Ishikawa (cell line): ENCODE results near the gene WDR82.
A peak's percentile ranks its signal among the peaks of the same experiment; 100 is the strongest.

Experiments used
- CEBPB ChIP-seq: IDR thresholded peaks from 2 replicates; pipeline ENCODE4 v1.6.1; 2012
- CREB1 ChIP-seq: IDR thresholded peaks from 2 replicates; pipeline ENCODE4 v1.6.1; 2012; ENCODE audit warnings: low read depth
- EGR1 ChIP-seq: IDR thresholded peaks from 2 replicates; pipeline ENCODE4 v1.6.1; 2012
- EP300 ChIP-seq: IDR thresholded peaks from 2 replicates; pipeline ENCODE4 v1.6.1; 2012; ENCODE audit warnings: borderline replicate concordance
- FOXM1 ChIP-seq: IDR thresholded peaks from 2 replicates; pipeline ENCODE4 v1.6.1; 2012; ENCODE audit warnings: low read depth, borderline replicate concordance
- NFIC ChIP-seq: IDR thresholded peaks from 2 replicates; pipeline ENCODE4 v1.6.1; 2012
- RAD21 ChIP-seq: IDR thresholded peaks from 2 replicates; pipeline ENCODE4 v1.6.1; 2012; ENCODE audit warnings: low read depth
- TAF1 ChIP-seq: IDR thresholded peaks from 2 replicates; pipeline ENCODE4 v1.6.1; 2012; ENCODE audit warnings: low read depth, mild to moderate bottlenecking
- TCF12 ChIP-seq: IDR thresholded peaks from 2 replicates; pipeline ENCODE4 v1.6.1; 2012; ENCODE audit warnings: low read depth
- TEAD4 ChIP-seq: IDR thresholded peaks from 2 replicates; pipeline ENCODE4 v1.6.1; 2012
- YY1 ChIP-seq: IDR thresholded peaks from 2 replicates; pipeline ENCODE4 v1.6.1; 2012; ENCODE audit warnings: low read depth
- ZBTB7A ChIP-seq: IDR thresholded peaks from 2 replicates; pipeline ENCODE4 v1.6.1; 2012; ENCODE audit warnings: low read depth
- TF ChIP-seq, protein P1 (sequence below): IDR thresholded peaks from 2 replicates; pipeline ENCODE4 v1.6.1; 2012
- TF ChIP-seq, protein P2 (sequence below): IDR thresholded peaks from 2 replicates; pipeline ENCODE4 v1.6.1; 2012; ENCODE audit warnings: low read depth, mild to moderate bottlenecking
- TF ChIP-seq, protein P3 (sequence below): IDR thresholded peaks from 2 replicates; pipeline ENCODE4 v1.6.1; 2012

Gene WDR82, protein sequence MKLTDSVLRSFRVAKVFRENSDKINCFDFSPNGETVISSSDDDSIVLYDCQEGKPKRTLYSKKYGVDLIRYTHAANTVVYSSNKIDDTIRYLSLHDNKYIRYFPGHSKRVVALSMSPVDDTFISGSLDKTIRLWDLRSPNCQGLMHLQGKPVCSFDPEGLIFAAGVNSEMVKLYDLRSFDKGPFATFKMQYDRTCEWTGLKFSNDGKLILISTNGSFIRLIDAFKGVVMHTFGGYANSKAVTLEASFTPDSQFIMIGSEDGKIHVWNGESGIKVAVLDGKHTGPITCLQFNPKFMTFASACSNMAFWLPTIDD

DNA sequence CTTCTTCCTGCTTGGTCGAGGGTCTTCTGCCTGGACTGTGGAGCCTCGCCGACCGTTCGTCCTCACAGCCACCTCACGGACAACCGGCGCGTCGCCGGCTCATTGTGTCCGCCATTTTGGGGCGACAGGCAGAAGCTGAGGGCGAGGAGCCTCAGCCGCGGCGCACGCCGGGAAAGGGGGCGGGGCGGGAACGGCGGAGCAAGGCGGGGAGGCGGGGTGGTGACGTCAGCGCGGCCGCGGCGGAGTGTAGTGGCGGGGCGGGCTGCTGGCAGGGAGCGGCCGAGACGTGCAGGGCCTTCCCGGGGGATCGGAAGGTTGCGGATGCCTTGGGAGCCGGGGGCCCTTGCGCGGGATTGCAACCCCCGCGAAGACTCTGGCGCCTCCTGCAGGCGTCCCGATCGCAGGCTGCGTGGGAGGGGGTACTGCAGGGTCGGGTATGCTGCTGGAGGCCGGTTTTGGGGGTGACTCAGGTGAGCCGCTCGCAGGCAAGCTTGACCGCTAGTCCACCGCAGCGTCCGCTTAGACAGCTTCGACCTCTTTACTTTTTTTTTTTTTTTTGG lies at the start of gene WDR82:
Gene WDR82, minus strand, starts transcription at position 140 of the 560 bp plus-strand sequence. CDS start 288 bp downstream, outside the sequence.
- peak; percentile 96 for TF ChIP-seq TAF1
- TF ChIP-seq TEAD4, result 0 out of 2 replicates have a peak, but pooled peaks have one; percentile 9
- peak; percentile 40; the same call in 1 of the 2 replicates for TF ChIP-seq EGR1
- TF ChIP-seq, protein P1, sequence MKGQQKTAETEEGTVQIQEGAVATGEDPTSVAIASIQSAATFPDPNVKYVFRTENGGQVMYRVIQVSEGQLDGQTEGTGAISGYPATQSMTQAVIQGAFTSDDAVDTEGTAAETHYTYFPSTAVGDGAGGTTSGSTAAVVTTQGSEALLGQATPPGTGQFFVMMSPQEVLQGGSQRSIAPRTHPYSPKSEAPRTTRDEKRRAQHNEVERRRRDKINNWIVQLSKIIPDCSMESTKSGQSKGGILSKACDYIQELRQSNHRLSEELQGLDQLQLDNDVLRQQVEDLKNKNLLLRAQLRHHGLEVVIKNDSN, result no peak
- TF ChIP-seq YY1, result peak; percentile 96
- peak; percentile 25 for TF ChIP-seq TCF12
- TF ChIP-seq FOXM1, result no peak
- 0 out of 2 replicates have a peak, but pooled peaks have one; percentile 23 for TF ChIP-seq CREB1

DNA sequence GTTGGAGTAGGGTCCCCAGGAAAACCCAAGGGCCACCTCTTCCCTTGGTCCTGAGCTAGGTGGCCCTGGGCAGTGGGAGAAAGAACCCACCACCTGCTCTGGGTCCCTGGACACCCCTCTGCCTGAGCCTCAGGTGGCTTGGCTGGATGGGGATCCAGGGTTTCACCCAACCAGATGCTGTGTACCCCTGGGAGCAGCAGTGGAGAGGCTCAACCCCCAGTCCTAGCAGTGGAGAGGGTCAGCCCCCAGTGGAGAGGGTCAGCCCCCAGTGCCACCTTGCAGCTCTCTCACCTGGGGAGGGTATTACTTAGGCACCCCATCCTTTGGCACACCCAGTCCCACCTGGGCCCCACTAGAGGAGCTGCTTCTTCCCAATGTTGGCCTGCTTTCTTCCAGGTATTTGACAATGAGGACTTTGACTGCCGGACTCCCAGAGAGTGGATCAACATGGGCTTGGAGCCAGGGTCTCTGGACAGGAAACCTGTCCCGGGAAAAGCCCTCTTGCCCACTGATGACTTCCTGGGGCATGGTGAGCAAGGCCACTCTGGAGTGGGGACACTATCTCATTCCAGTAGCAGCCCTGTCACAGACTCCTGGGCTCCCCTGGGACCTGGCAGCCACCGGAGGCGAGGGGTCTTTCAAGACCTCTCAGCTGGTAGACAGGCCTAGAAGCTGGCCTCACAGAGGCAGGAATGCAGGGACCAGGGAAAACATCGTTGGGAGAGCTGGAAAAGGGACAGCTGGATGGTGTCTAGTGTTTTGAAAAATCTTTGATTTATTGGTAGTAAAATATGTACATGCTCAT lies 49.2 kb upstream of the WDR82 start:
- TF ChIP-seq TCF12, result no peak
- no peak for TF ChIP-seq EGR1
- TF ChIP-seq, protein P2, sequence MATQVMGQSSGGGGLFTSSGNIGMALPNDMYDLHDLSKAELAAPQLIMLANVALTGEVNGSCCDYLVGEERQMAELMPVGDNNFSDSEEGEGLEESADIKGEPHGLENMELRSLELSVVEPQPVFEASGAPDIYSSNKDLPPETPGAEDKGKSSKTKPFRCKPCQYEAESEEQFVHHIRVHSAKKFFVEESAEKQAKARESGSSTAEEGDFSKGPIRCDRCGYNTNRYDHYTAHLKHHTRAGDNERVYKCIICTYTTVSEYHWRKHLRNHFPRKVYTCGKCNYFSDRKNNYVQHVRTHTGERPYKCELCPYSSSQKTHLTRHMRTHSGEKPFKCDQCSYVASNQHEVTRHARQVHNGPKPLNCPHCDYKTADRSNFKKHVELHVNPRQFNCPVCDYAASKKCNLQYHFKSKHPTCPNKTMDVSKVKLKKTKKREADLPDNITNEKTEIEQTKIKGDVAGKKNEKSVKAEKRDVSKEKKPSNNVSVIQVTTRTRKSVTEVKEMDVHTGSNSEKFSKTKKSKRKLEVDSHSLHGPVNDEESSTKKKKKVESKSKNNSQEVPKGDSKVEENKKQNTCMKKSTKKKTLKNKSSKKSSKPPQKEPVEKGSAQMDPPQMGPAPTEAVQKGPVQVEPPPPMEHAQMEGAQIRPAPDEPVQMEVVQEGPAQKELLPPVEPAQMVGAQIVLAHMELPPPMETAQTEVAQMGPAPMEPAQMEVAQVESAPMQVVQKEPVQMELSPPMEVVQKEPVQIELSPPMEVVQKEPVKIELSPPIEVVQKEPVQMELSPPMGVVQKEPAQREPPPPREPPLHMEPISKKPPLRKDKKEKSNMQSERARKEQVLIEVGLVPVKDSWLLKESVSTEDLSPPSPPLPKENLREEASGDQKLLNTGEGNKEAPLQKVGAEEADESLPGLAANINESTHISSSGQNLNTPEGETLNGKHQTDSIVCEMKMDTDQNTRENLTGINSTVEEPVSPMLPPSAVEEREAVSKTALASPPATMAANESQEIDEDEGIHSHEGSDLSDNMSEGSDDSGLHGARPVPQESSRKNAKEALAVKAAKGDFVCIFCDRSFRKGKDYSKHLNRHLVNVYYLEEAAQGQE, result no peak
- no peak for TF ChIP-seq ZBTB7A
- no peak for TF ChIP-seq FOXM1
- TF ChIP-seq NFIC, result no peak
- TF ChIP-seq EP300, result no peak
- TF ChIP-seq CREB1, result no peak

DNA sequence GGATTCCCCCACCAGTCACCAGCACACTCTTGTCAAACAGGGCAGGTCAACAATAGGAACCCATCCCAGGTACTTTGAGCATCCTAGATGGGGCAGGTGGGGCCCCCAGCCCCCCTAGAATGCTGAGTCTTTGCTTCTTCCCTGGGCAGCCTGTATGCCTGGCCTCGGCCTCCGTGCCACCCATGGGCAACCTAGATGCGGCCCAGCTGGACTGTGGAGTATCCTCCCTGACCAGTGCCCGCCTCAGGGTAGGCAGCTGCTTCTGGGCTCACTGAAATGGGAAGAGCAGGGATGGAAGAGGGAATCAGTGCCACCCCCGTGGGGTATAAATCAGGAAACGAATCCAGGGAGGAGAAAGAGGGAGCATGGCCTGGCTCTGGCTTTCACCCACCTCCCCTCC lies 48.5 kb upstream of the WDR82 start:
- TF ChIP-seq, protein P1, result no peak
- TF ChIP-seq YY1 (no peak), CREB1 (no peak), TAF1 (no peak), EGR1 (no peak), ZBTB7A (no peak), FOXM1 (no peak), TCF12 (no peak), CEBPB (no peak), RAD21 (no peak), EP300 (no peak), NFIC (no peak), TEAD4 (no peak)
- TF ChIP-seq, protein P2, result no peak
- TF ChIP-seq, protein P3, sequence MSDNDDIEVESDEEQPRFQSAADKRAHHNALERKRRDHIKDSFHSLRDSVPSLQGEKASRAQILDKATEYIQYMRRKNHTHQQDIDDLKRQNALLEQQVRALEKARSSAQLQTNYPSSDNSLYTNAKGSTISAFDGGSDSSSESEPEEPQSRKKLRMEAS, result no peak

DNA sequence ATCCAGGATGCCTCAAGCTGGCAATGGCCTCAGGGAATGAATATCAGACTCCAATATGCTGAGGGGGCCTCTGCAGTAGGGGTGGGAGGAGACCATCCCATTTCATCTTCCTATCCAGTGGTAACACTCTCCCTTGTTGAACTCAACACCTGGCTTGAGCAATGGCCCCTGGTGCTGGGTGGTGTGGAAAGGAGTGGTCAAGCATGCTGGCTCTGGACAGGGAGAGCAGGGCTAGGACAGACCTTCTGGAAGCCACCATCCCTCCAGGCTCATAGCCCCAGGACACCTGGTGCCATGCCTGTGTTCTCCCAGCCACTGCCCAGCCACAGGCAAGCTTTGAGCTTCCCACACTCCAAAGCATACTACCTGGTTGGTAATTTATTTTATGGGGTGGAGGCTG lies 47.2 kb upstream of the WDR82 start:
- no peak for TF ChIP-seq EGR1
- no peak for TF ChIP-seq TAF1
- TF ChIP-seq, protein P2, result no peak
- no peak for TF ChIP-seq NFIC
- TF ChIP-seq EP300, result no peak
- TF ChIP-seq FOXM1, result no peak
- TF ChIP-seq RAD21, result no peak
- no peak for TF ChIP-seq YY1
- no peak for TF ChIP-seq ZBTB7A
- TF ChIP-seq, protein P1, result no peak
- TF ChIP-seq, protein P3, result no peak
- no peak for TF ChIP-seq CEBPB
- TF ChIP-seq TCF12, result no peak
- TF ChIP-seq TEAD4, result no peak
- TF ChIP-seq CREB1, result no peak
